Hindlimb muscle (tissue), 1 donor: Measurements from ENCODE around the gene LHPP. TPM values are rescaled to one million over a fixed set of nuclear protein-coding genes. Genes with fewer than 3 reads are reported as not detected.

Experiments
- DNase-seq: peaks from one replicate; pipeline ENCODE4 v3.0.0-alpha.2; 2013
- polyA plus RNA-seq: library from polyadenylated mRNA; unstranded; fragments of 120-200 nt; gene quantifications from one replicate; pipeline ENCODE4 v1.2.1, GENCODE V29; 2013; ENCODE audit not compliant: insufficient read length

The LHPP gene
- polyA plus RNA-seq, 1 donor: 8.1 TPM

GRCh38 chr10:124448696-124449169 lies 12.9 kb upstream of the LHPP start:
- DNase-seq: no peak

- no peak for DNase-seq
Observed at GRCh38 chr10:124449170-124450011, 12.2 kb upstream of the LHPP start.

GRCh38 chr10:124450012-124450782 lies 11.4 kb upstream of the LHPP start, which contains the start of gene NKX1-2:
NKX1-2 (minus strand) TSS chr10:124450035; CDS start chr10:124449943, 92 bp downstream.
- no peak for DNase-seq

GRCh38 chr10:124450783-124451057 lies 10.9 kb upstream of the LHPP start:
- DNase-seq: no peak

GRCh38 chr10:124451276-124451675 lies 10.3 kb upstream of the LHPP start:
- DNase-seq: no peak

- no peak for DNase-seq
Observed at GRCh38 chr10:124453960-124454610, 7.5 kb upstream of the LHPP start.

GRCh38 chr10:124455441-124455840 lies 6.2 kb upstream of the LHPP start:
- no peak for DNase-seq

- DNase-seq: no peak
Observed at GRCh38 chr10:124458473-124458872, 3.1 kb upstream of the LHPP start.

- no peak for DNase-seq
Observed at GRCh38 chr10:124458889-124459288, 2.7 kb upstream of the LHPP start.

- DNase-seq: no peak
Observed at GRCh38 chr10:124459395-124459794, 2.2 kb upstream of the LHPP start.

- DNase-seq: no peak
Observed at GRCh38 chr10:124460144-124460543, 1.5 kb upstream of the LHPP start.

- DNase-seq: no peak
Observed at GRCh38 chr10:124462348-124462695, 699 bp downstream of the LHPP start.

GRCh38 chr10:124464028-124464965 lies 2.7 kb downstream of the LHPP start:
- no peak for DNase-seq

- no peak for DNase-seq
Observed at GRCh38 chr10:124465003-124465776, 3.6 kb downstream of the LHPP start.

- no peak for DNase-seq
Observed at GRCh38 chr10:124465777-124466488, 4.3 kb downstream of the LHPP start.

- no peak for DNase-seq
Observed at GRCh38 chr10:124467165-124467564, 5.5 kb downstream of the LHPP start.

- DNase-seq: no peak
Observed at GRCh38 chr10:124468624-124469023, 7.0 kb downstream of the LHPP start.

- no peak for DNase-seq
Observed at GRCh38 chr10:124469956-124470484, 8.4 kb downstream of the LHPP start.

- DNase-seq: no peak
Observed at GRCh38 chr10:124470544-124471434, 9.2 kb downstream of the LHPP start.
